HEK293T (cell line): ENCODE data around the gene MOCS1.

Source experiments
- ARNT ChIP-seq: fragments of 450-650 bp; IDR thresholded peaks from 2 replicates; pipeline ENCODE4 v1.6.1; 2017; ENCODE audit warnings: mild to moderate bottlenecking
- BHLHE40 ChIP-seq: fragments of 450-650 bp; IDR thresholded peaks from 2 replicates; pipeline ENCODE4 v1.6.1; 2016; ENCODE audit warnings: mild to moderate bottlenecking, moderate library complexity, borderline replicate concordance
- ELF4 ChIP-seq: fragments of 450-650 bp; IDR thresholded peaks from 2 replicates; pipeline ENCODE4 v1.6.1; 2017; ENCODE audit warnings: antibody characterized with exemption
- FOXA1 ChIP-seq: fragments of 450-650 bp; IDR thresholded peaks from 2 replicates; pipeline ENCODE4 v1.6.1; 2016; ENCODE audit warnings: mild to moderate bottlenecking
- FOXK2 ChIP-seq: fragments of 450-650 bp; IDR thresholded peaks from 2 replicates; pipeline ENCODE4 v1.6.1; 2016; ENCODE audit warnings: mild to moderate bottlenecking
- FOXM1 ChIP-seq: fragments of 450-650 bp; IDR thresholded peaks from 2 replicates; pipeline ENCODE4 v1.6.1; 2017; ENCODE audit warnings: mild to moderate bottlenecking, borderline replicate concordance
- HDGF ChIP-seq: fragments of 450-650 bp; IDR thresholded peaks from 2 replicates; pipeline ENCODE4 v1.6.1; 2017; ENCODE audit warnings: antibody characterized with exemption, borderline replicate concordance
- L3MBTL2 ChIP-seq: fragments of 450-650 bp; conservative IDR thresholded peaks from 2 replicates; pipeline ENCODE4 v1.6.1; 2016; ENCODE audit warnings: mild to moderate bottlenecking
- NFRKB ChIP-seq: fragments of 450-650 bp; IDR thresholded peaks from 2 replicates; pipeline ENCODE4 v1.6.1; 2016; ENCODE audit warnings: mild to moderate bottlenecking, moderate library complexity
- SP1 ChIP-seq: fragments of 450-650 bp; IDR thresholded peaks from 2 replicates; pipeline ENCODE4 v1.6.1; 2017
- SUZ12 ChIP-seq: fragments of 450-650 bp; IDR thresholded peaks from 2 replicates; pipeline ENCODE4 v1.6.1; 2016; ENCODE audit warnings: mild to moderate bottlenecking
- TARDBP ChIP-seq: fragments of 450-650 bp; IDR thresholded peaks from 2 replicates; pipeline ENCODE4 v1.6.1; 2016
- ZNF384 ChIP-seq: fragments of 450-650 bp; IDR thresholded peaks from 2 replicates; pipeline ENCODE4 v1.6.1; 2016
- TF ChIP-seq, protein P1 (sequence below): fragments of 450-650 bp; IDR thresholded peaks from 2 replicates; pipeline ENCODE4 v1.6.1; 2016

DNA sequence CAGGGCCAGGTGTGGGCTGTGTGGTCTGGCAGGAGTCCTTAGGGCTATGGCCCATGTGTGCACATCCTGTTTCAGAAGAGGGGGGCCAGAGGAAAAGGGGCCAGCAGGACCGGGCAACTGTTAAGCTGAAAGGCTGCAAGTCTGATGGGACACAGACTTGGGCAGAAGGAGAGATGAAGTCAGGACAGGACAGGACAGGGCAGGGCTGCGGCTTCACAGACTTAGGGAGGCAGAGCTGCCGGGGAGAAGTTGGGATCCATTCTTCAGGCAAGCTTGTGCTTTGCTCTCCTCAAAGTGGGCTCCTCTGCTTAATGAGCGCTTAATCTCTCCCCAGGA is 28.7 kb downstream of the MOCS1 start:
- TF ChIP-seq ARNT (no peak), SP1 (no peak), ELF4 (no peak), SUZ12 (no peak), TARDBP (no peak), NFRKB (no peak), FOXA1 (no peak), BHLHE40 (no peak), FOXM1 (no peak), ZNF384 (no peak), HDGF (no peak), L3MBTL2 (no peak), FOXK2 (no peak)
- TF ChIP-seq, protein P1, sequence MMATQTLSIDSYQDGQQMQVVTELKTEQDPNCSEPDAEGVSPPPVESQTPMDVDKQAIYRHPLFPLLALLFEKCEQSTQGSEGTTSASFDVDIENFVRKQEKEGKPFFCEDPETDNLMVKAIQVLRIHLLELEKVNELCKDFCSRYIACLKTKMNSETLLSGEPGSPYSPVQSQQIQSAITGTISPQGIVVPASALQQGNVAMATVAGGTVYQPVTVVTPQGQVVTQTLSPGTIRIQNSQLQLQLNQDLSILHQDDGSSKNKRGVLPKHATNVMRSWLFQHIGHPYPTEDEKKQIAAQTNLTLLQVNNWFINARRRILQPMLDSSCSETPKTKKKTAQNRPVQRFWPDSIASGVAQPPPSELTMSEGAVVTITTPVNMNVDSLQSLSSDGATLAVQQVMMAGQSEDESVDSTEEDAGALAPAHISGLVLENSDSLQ, result no peak
